Measurements from ENCODE around the gene BHLHE23.

Gene BHLHE23

DNA sequence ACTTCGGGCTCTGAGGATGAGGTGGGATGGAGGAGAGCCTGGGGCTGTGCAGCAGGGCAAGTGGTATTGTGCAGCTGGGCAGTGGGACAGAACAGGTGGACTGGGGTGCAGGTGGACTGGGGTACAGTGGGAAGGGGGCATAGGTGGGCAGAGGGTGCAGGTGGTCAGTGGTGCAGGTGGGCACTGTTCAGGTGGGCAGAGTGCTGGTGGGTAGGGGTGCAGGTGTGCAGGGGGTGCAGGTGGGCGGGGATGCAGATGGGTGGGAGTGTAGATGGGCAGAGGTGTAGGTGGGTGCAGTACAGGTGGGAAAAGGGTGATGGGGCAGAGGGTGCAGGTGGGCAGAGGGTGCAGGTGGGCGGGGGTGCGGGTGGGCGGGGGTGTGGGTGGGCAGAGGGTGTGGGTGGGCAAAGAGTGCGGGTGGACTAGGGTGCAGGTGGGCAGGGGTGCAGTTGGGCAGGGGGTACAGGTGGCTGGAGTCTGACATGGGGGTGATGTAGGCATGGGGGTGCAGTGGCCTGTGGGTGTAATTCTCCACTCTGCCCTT, 20.4 kb downstream of the BHLHE23 start:
- no peak for DNase-seq

DNA sequence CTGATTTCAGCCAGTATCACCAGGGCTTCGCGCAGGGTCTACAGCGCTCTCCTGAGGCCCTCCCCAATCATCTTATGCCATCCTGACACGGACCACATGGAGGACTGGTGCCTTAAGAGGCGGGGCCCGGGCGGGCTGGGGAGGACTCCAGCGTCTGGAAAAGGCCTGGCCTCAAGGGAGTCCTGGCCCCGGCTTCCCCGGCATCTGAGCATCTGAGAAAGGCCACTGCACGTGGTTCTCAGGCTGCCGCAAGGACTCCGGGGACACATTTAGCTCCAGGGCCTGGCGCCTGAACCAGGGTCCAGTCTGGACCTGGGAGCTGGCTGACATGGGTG, 21.4 kb downstream of the BHLHE23 start:
- no peak for DNase-seq

DNA sequence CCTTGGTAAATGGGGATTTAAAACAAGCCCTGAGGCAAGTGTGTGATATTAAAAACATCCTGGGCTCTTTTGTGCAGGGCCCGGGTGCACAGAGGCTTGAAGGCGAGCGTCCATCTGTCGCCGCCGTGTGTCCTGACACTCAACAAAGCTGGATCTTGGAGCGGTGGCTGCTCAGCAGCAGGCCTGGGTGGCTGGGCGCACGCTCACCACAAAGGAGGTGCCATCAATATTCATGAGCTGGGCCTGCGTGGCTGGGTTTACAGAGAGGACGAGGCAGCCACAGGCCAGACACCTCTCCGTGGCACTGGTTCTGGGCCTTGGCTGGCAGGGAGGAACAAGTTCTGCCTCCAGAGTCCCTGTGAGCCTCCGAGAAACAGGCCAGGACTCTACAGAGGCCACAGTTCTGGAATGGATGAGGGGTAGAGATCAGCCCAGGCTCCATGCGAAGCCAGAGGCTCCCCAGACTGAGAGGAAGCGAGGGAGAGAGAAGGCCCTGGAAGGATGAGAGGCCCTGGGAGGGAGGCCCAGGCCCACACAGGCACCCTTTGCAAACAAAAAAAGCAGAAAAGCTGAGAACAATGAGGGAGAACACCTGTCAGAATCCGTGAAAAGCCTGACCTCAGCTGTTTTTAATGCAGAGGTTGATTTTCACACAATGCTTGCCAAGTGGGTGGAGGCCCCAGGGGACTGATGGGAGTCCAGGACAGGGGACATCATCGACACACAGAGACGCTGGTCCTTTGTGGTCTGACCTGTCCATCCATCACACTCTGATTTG, 21.9 kb downstream of the BHLHE23 start:
- DNase-seq, result no peak

DNA sequence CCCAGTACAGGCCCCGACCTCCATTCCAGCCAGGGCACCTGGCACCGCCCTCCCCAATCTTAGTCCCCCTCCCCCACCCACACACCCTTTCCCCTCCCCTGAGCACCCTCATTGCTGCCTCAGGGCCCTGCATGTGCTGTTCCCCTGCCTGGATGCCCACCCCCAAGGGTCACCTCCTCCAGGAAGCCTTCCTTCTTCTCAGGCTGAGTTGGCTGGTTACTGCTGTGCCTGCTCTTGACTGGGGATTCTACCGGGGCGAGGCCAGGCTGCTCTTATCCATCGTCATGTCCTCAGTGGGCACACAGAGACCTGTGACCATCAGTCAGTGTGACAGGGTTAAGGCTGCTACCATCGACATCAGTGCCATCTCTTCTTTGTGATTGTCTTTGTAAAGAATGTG, 23.6 kb downstream of the BHLHE23 start:
- DNase-seq, result no peak

DNA sequence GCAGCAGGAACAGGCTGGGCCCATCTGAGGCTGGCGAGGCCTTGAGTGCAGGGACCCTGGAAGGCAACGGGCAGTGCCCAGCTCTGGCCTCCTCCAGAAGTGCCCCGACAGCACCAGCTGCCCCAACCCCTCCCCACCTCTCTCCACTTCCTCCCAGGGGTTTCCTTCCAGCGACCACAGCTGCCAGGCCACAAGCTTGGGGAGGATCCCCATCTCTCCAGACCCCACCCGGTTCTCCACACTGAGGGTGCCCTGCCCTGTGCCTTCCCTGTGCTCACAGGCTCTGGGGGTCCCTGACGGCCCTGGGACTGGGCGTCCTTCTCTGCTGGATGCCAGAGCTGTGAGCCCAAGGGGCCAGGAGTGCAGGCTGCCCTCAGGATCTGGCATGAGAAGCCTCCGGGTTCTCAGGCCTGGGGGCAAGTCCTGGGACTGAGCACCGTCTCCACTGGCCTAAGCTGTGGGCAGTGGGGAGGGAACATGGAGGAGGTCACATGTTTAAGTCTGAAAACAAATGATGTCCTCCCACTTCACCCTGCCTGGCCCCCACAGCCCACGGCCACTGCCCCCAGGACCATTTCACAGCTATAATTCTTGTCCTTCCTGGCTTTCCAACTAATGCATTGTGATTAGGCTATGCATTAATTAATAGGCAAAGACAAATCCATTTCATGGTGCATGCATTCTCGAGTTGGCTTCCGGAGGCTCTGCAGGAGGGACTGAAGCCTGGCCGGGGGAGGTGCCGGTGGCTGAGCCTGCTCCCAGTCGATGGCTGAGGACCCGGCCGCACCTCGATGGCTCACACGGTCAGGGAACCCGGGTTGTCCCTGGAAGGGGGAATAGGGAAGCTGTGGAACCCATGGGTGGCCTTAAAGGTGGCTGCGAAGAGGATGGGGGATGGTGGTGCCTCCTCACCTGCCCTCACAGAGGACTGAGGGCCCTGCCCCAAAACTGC, 24.4 kb downstream of the BHLHE23 start:
- no peak for DNase-seq

DNA sequence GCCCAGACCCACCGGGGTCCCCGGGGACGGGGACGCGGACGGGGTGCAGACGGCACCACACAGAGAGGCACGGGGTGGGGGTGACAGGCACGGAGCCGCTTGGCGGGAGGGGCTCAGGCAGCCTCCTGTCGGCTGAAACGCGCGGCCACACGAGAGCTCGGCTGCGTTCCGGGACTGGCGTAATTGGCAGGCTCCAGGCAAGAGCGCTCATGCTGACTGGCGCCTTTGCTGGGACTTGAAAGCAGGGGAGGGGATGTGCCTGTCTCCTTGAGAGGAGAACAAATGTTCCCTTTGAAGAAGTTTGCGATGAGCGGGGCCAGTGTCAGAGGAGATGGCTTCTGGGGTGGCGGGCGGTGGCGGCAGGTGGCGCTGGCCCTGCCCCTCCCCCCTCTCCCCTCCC, 25.8 kb downstream of the BHLHE23 start:
- DNase-seq, result peak; percentile 40

DNA sequence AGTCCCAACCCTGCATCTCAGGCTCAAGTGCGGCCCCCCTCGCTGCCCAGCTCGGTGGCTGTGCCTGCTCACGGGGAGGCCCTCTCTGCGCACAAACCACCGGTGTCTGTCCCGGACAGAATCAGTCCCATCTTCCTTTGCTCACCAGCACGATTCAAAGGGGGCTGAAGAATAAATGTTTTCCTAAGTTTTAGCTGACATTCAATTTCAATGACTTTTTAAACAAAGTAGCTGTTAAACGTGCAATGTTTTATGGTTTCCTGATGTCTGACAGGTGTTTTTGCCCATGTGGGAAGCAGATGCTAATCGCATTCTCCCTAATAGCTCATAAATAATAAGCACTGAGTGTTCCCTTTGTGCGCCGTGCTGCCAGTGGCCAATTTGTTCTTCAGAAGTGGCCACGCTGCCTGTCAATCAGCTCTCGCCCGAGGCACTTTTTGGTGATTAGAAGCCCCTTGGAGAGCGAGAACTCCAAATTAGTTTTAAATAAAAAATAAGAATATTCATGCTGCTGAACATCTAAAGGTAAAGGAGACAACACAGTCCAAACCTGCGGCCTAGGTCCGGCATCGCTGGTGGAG, 26.3 kb downstream of the BHLHE23 start:
- no peak for DNase-seq

DNA sequence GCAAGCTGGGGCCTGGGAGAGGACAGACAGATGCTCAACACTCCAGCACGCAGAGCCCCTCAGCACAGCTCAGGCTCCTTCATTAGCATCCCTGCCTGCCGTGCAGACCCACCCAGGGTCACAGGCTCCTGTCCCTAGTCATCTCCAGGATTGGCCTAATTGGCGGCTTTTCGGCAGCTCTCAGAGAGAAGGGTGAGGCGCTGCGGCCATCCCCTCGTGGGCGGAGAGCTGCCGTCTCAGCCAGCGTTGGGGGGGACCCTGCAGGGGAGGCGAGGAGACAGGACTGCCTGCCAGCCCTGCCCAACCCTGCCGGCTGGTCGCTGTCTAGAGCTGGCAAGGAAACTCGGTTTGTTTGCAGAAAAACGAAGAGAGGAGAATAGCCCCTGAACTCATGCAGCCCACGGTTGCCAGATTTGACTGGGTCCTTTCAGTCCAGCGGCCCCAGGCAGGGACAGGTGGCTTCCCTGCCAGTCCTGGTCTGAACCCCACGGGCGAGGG, 26.8 kb downstream of the BHLHE23 start:
- no peak for DNase-seq

DNA sequence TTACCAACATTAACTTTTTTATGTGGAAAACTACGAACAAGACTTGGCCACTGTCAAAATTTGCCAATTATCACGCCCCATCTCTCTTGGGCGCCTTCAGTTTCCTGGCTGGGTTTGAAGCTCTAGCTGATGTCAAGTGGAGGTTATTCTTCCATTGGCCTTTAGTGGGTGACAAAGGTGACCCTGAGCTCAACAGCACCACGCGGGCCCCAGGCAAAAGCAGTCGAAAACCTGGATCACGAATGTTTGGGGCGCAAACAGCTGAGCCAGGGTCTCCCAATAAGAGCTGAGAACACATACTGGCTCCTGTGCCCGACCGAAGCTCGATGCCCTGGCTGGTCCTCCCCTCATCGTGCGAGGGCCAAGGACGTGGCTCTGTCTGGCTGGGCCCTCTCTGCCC, 27.5 kb downstream of the BHLHE23 start:
- DNase-seq, result no peak

DNA sequence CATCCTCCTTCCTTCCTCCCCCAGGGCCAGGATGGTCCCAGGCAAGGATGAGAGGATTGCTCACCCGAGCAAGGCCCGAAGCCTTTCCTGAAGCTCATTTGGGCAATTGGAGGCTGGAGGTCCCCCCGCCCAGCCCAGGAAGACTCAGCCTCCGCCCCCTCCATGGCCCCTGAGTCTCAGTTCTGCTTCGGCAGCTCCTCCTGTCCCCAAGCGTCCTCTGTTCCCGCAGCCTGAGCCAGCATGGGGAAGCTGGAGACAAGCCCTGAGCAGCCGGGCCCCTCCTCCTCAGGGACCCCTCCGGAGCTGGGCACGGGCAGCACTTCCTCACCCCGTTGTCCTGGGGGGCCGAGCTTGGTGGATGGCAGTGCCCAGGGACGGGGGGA, 28.2 kb downstream of the BHLHE23 start:
- DNase-seq, result no peak

DNA sequence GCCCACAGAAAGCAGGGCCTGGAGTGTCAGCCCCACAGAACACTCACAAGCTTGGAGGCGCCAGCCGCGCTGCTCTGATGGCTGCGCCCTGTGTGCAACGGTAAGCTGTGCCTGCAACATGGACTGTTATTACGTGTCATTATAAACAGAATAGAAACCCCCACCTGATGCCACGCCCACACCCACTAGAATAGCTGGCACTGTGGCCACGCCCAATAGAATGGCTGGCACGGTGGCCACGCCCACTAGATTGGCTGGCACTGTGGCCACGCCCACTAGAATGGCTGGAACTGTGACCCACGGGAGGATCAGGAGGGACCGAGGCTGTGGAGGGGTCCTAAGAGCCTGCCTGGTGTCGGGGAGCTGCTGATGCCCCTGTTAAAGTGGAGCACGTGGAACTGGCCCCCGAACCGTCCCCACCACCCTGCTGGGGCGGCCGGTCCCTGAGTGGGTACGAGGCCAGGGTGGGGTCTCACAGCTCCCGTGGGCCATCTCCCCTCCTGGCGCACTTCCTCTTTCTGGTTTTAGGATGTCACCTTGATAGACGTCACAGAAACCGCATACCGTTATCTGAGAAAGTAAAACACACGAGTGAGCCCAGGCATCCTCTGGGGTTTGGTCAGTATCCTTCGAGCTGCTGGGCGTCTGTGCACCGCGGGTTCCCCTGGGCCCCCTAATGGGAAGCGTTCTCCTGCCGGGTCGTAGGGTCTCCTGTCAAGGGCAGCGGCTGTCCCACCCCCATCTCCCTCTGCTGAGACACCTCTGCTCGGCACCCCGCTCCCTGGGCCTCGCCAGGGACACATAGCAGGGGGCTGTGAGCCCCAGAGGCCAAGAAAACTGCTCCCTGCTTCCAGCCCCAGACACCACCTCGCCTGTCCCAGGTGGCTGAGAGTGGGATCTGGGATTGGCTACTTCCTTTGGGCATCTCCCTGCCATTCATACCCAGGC, 28.9 kb downstream of the BHLHE23 start:
- peak; percentile 89 for DNase-seq

DNA sequence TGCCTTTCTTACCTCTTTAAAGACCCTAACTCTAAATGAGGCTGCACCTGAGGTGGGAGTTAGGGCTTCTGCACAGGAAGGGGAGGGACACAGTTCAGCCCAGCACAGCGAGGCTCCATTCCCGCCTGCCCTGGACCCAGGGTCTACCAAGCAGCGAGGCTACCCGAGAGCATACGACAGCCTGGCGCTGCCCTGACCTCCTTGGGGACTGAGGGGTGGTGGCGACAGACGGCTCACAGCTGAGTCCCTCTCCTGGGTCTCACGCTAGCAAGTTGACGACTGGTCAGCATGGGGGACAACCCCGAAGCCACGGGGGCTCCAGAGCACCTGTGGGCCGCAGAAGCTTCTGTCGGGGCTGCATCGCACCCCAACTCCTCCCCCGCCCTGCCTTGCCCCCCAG, 29.9 kb downstream of the BHLHE23 start:
- DNase-seq, result no peak

DNA sequence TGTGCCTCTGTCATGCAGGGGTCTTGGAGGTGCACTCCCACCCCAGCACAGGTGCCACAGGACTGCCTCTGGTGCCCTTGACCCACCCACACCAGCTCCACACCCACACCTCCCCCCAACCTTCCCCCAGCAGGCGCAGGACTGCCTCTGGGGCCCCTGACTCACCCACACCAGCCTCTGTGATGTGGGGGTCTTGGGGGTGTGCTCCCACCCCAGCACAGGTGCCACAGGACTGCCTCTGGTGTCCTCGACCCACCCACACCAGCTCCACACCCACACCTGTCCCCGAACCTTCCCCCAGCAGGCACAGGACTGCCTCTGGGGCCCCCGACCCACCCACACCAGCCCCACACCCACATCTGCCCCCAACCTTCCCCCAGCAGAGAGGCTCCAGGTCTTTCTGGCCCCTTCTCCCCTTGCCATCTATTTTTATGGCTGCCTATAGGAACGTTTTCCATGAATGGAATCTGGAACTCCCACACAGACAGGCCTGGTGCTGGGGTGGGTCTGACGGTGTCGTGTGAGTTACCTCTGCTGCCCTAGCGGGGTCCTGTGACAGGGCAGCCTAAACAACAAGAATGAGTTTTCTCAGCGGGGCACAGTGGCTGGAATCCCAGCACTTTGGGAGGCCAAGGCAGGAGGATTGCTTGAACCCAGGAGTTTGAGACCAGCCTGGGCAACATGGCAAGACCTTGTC, 30.8 kb downstream of the BHLHE23 start:
- DNase-seq, result no peak

DNA sequence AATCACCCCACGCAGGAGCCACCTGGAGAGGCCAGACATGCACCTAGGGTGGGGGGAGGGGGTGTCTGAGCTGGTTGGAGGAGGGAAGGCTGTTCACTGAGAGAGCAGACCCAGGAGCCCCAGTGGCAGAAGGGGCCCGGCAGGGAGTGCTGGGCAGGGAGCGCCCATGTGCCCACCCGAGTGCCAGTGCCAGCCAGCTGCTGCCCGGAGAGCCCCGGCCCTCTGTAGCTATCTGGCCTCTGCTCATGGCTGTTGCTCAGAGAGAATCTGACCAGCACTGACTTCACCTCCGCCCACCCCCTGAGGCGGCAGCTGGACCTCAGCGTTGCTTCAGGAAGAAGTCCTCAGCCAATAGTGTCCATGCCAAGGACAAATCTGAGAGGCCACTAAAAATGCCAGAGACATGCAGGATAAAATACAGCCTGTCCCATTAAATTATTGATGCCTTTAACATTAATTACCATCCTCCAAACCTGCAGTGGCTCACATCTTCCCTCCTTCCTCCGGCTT, 31.5 kb downstream of the BHLHE23 start:
- DNase-seq, result no peak

DNA sequence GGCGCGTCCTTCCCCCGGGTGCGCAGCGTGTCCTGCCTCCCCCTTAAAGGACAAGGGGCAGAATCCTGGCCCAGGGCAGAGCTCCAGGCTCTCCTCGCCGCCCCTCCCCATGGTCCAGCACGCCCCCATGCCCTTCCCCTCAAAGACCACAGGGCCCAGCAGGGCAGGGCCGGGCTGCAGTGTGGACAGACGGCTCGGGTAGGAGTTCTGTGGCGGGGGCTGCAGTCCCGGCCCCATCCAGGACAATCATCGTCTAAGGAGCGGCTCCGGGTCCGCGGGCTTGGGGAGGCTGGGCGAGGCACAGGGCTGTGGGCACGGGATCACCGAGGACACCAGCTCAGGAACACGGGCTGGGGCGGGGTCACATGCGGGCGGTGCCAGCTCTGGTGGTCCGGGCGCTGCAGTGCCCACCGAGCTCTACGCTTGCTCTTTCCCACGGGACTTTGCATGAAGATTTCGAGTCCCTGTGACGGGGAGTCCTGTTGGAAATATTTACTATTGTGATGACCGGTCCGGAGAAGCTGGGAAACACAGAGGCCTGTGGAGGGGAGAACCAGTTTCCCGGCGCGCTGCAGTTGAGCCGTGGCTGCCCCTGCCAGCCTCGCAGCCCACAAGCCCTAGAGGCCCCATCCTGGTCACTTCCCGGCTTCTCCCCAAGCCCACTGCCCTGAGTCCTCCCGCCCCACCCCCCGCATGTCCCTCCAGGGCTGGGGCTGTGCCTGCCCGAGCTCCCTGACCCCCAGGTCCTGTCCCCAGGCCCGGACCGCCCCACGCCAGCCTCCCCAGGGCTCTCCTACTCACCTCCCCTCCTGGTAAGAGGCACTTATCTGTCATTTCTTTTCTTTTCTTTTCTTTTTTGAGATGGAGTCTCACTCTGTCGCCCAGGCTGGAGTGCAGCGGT, 33.7 kb downstream of the BHLHE23 start:
- DNase-seq, result no peak

DNA sequence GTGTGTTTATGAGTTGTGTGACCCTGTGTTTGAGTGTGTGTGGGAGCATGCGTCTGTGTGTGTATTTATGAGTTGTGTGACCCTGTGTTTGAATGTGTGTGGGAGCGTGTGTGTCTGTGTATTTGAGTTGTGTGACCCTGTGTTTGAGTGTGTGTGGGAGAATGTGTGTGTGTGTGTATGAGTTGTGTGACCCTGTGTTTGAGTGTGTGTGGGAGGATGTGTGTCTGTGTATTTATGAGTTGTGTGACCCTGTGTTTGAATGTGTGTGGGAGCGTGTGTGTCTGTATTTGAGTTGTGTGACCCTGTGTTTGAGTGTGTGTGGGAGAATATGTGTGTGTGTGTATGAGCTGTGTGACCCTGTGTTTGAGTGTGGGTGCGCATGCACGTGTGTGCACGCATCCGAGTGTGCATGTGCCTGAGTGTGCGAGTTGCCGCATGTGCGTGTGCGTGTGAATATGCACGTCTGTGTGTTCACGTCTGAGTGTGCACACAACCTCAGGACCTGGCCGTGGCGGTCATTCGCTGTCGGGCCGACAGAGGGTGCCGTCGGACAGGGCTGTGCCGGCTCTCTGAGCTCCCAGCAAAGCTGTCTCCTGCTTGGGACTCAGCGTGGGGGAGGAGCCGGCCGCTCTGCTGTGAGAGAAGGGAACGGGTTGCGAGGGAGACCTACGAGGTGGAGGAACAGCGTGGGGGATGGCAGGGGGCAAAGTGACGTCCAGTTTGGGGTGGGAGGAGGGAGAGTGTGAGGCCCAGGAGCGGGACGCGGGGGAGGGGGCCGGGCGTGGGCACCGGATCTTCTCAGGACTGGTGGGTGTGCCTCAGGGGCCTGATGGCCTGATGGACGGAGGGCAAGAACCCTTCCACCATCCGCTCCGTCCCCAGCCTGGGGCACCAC, 34.6 kb downstream of the BHLHE23 start:
- DNase-seq, result peak; percentile 88

DNA sequence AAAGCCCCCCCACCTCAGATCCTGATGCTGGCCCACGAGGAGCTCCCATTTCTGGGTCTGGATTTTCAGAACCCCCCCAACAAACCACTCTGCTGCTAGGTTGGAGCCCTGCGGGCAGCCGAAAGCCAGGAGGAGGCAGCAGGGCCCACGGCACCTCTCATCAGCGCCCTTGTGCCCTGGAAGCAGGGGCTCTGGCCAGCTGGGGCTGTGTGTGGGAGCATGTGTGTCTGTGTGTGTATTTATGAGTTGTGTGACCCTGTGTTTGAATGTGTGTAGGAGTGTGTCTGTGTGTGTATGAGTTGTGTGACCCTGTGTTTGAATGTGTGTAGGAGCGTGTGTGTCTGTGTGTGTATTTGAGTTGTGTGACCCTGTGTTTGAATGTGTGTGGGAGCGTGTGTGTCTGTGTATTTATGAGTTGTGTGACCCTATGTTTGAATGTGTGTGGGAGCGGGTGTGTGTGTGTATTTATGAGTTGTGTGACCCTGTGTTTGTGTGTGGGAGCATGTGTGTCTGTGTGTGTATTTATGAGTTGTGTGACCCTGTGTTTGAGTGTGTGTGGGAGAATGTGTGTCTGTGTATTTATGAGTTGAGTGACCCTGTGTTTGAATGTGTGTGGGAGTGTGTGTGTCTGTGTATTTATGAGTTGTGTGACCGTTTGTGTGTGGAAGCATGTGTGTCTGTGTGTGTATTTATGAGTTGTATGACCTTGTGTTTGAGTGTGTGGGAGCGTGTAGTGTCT, 35.4 kb downstream of the BHLHE23 start:
- no peak for DNase-seq
